GM12878 (cell line): Measurements from ENCODE around the gene RPL12. TPM values are rescaled to one million over a fixed set of nuclear protein-coding genes. Genes with fewer than 3 reads are reported as not detected.

ENCODE experiments used
- ATAC-seq: fragments of 200-7000 bp; cut with Tn5 transposase; 3 replicates; pipeline ENCODE4 v1.9.1; 2020; ENCODE audit warnings: mild to moderate bottlenecking, moderate library complexity
- BruUV-seq: library from RNA; stranded (reverse); fragments of 400-500 nt; replicated peaks from 2 replicates; lab custom pipeline; 2021; lab: Mats Ljungman, UMichigan
- CTCF ChIA-PET: fragments of 300-600 bp; sonication (Branson Sonifier 250); formaldehyde crosslinking; extraction: SDS; loops from one replicate; lab custom pipeline; 2021; ENCODE audit warnings: inconsistent platforms; lab: Yijun Ruan, JAX
- POLR2A ChIA-PET: fragments of 350-600 bp; formaldehyde crosslinking; extraction: SDS; loops from one replicate; lab custom pipeline; 2021; ENCODE audit warnings: inconsistent platforms; lab: Charles Lee
- RAD21 ChIA-PET: fragments of 300-600 bp; sonication (Branson Sonifier 250); formaldehyde crosslinking; loops from one replicate; lab custom pipeline; 2023; ENCODE audit warnings: antibody characterized with exemption; ENCODE audit not compliant: unreplicated experiment; lab: Charles Lee
- SMC1A ChIA-PET: fragments of 300-600 bp; sonication (Branson Sonifier 250); formaldehyde crosslinking; loops from one replicate; lab custom pipeline; 2023; ENCODE audit not compliant: unreplicated experiment, uncharacterized antibody; lab: Charles Lee
- DNase-seq: peaks from one replicate; pipeline ENCODE4 v3.0.0-alpha.2; 2011; ENCODE audit warnings: low read depth, low spot score
- FAIRE-seq: peaks from 3 replicates; lab custom pipeline; 2011; peaks lifted over from hg19 to GRCh38; lab: Jason Lieb, UNC
- H2AFZ ChIP-seq: 2 replicates; pipeline ENCODE4 v1.6.0; 2011; ENCODE audit warnings: low read depth, low read length, control low read depth; ENCODE audit not compliant: control insufficient read depth
- H3K27ac ChIP-seq: 2 replicates; pipeline ENCODE4 v1.5.1; 2011; ENCODE audit warnings: control low read depth; ENCODE audit not compliant: control insufficient read depth, insufficient read depth
- H3K27me3 ChIP-seq, 2 experiments: replicated peaks in 1 of 2; 2 replicates each; pipeline versions ENCODE4 v1.6.0 to v1.6.1; 2011; ENCODE audit warnings: low read length in 1 of 2; ENCODE audit not compliant: control insufficient read depth in 2 of 2, insufficient read depth in 2 of 2
- H3K36me3 ChIP-seq, 2 experiments: 2 replicates each; pipeline ENCODE4 v1.5.1; 2011; ENCODE audit warnings: low read length in 1 of 2; ENCODE audit not compliant: control insufficient read depth in 2 of 2, insufficient read depth in 2 of 2
- H3K4me1 ChIP-seq: 2 replicates; pipeline ENCODE4 v1.6.1; 2011; ENCODE audit warnings: mild to moderate bottlenecking, low read length, moderate library complexity, mixed read lengths; ENCODE audit not compliant: control insufficient read depth, insufficient read depth
- H3K4me2 ChIP-seq: 2 replicates; pipeline ENCODE4 v1.6.0; 2011; ENCODE audit warnings: control low read depth; ENCODE audit not compliant: control insufficient read depth, insufficient read depth
- H3K4me3 ChIP-seq: fragments of 200-600 bp; sonication (generic); 2 replicates; pipeline ENCODE4 v1.5.1; 2016
- H3K79me2 ChIP-seq: 2 replicates; pipeline ENCODE4 v1.6.0; 2011; ENCODE audit warnings: low read length; ENCODE audit not compliant: control insufficient read depth, insufficient read depth
- H3K9ac ChIP-seq: 2 replicates; pipeline ENCODE4 v1.8.0; 2011; ENCODE audit warnings: low read length, control low read depth, mixed read lengths; ENCODE audit not compliant: control insufficient read depth, insufficient read depth
- H3K9me3 ChIP-seq: replicated peaks from 3 replicates; pipeline ENCODE4 v1.5.1; 2011; ENCODE audit warnings: mild to moderate bottlenecking, low read length; ENCODE audit not compliant: control insufficient read depth, insufficient read depth
- H4K20me1 ChIP-seq: 2 replicates; pipeline ENCODE4 v1.6.0; 2011; ENCODE audit not compliant: control insufficient read depth, insufficient read depth
- BMI1 ChIP-seq: fragments of 450-650 bp; IDR thresholded peaks from 2 replicates; pipeline ENCODE4 v1.6.1; 2016; ENCODE audit warnings: mild to moderate bottlenecking, moderate library complexity, borderline replicate concordance
- NFYB ChIP-seq: IDR thresholded peaks from 2 replicates; pipeline ENCODE4 v1.6.1; 2011; ENCODE audit warnings: low read depth, mild to moderate bottlenecking, low read length, improper control_type of control experiment, moderate library complexity; ENCODE audit not compliant: insufficient read depth
- NRF1 ChIP-seq: conservative IDR thresholded peaks from 2 replicates; pipeline ENCODE4 v1.6.1; 2011; ENCODE audit warnings: mild to moderate bottlenecking, low read depth, low read length, improper control_type of control experiment
- POLR2A ChIP-seq: IDR thresholded peaks from 2 replicates; pipeline ENCODE4 v1.6.1; 2011; ENCODE audit warnings: low read depth, mild to moderate bottlenecking, low read length
- POLR2AphosphoS5 ChIP-seq: IDR thresholded peaks from 2 replicates; pipeline ENCODE4 v1.6.1; 2011; ENCODE audit warnings: mild to moderate bottlenecking, low read length, inconsistent platforms
- PRDM15 ChIP-seq: fragments of 450-650 bp; formaldehyde crosslinking; IDR thresholded peaks from 2 replicates; pipeline ENCODE4 v1.4.0; 2020; ENCODE audit warnings: mild to moderate bottlenecking, moderate library complexity
- RAD51 ChIP-seq: fragments of 450-650 bp; IDR thresholded peaks from 2 replicates; pipeline ENCODE4 v1.6.1; 2016; ENCODE audit warnings: moderate library complexity, mild to moderate bottlenecking, inconsistent platforms
- REST ChIP-seq: IDR thresholded peaks from 2 replicates; pipeline ENCODE4 v1.6.1; 2012; ENCODE audit warnings: mild to moderate bottlenecking, low read depth, low read length
- SMAD5 ChIP-seq: IDR thresholded peaks from 2 replicates; pipeline ENCODE4 v1.6.1; 2016; ENCODE audit warnings: antibody characterized with exemption, low read depth
- TBL1XR1 ChIP-seq: IDR thresholded peaks from 2 replicates; pipeline ENCODE4 v1.6.1; 2012; ENCODE audit warnings: low read depth, low read length, improper control_type of control experiment
- ZNF217 ChIP-seq: fragments of 450-650 bp; IDR thresholded peaks from 2 replicates; pipeline ENCODE4 v1.6.1; 2017; ENCODE audit warnings: antibody characterized with exemption, mild to moderate bottlenecking
- WGBS: methylation state at CpG from one replicate; pipeline ENCODE4 v1.1.6; 2016; ENCODE audit warnings: low lambda C conversion rate; ENCODE audit not compliant: insufficient replicate concordance, insufficient coverage; ENCODE audit errors: missing lambda C conversion rate; 5-methylcytosine and 5-hydroxymethylcytosine counted together
- in situ Hi-C: fragments of 300-500 bp; cut with MboI; formaldehyde crosslinking; loops from 9 replicates; pipeline ENCODE4 v1.14.3; 2018; ENCODE audit warnings: mixed read lengths
- intact Hi-C: fragments of 100-400 bp; cut with micrococcal nuclease; formaldehyde crosslinking; loops from one replicate; pipeline ENCODE4 v1.14.2; 2022; ENCODE audit not compliant: unreplicated experiment
- polyA plus RNA-seq, 11 experiments: library from polyadenylated mRNA; depleted of rRNA in 4 of 11; unstranded in 6 of 11; stranded (reverse) in 5 of 11; fragments of >200 nt; fragmentation: Nextera tagmentation in 4 of 11; fragmentation: Illumina TruSeq in 1 of 11; extraction: Ambion mirVana in 4 of 11; extraction: Trizol in 1 of 11; gene quantifications; 1 replicate in 1 of 11; 2 replicates in 10 of 11; pipeline versions ENCODE4 v1.2.1 to v1.2.3, GENCODE V29; 2011 to 2016; ENCODE audit warnings: inconsistent platforms in 2 of 11, missing spikeins in 2 of 11, low read depth in 1 of 11
- total RNA-seq, 4 experiments: library from RNA; depleted of rRNA in 3 of 4; stranded (reverse); fragments of >200 nt in 3 of 4; fragmentation: Illumina TruSeq in 1 of 4; extraction: Trizol in 1 of 4; gene quantifications; 2 replicates each; pipeline versions ENCODE4 v1.2.1 to v1.2.3, GENCODE V29; 2013 to 2021

The RPL12 gene
- total and polyA plus RNA-seq, 10 of the 15 experiments (the other 5 are each of a cell fraction or from before 2014, with no cell fraction given): 961 to 5,544 (median 2,858) TPM

GRCh38 chr9:127449332-127449966 is 1.8 kb downstream of the RPL12 start (continued):
- TF ChIP-seq REST (no peak), NRF1 (no peak), TBL1XR1 (no peak), ZNF217 (no peak), NFYB (no peak), BMI1 (no peak)

- no peak for FAIRE-seq
- 78% methylated on average over 8 of the region's 8 CpGs for WGBS
- Histone ChIP-seq H3K4me2 (peak overlapping the region; percentile 38), H3K27ac (no peak overlapping the region), H4K20me1 (peaks cover 11% of the 10 kb centered on the region), H3K9me3 (peaks cover 11% of the 10 kb centered on the region), H3K36me3 (peaks cover 20 to 56% of the 10 kb centered on the region in 2 experiments), H3K27me3 (no peaks in the 10 kb centered on the region), H3K9ac (peak overlapping the region; percentile 95), H3K4me1 (no peaks in the 10 kb centered on the region), H3K79me2 (peaks cover 49% of the 10 kb centered on the region), H2AFZ (no peak overlapping the region), H3K4me3 (peak overlapping the region; percentile 93)
- ChIA-PET SMC1A (interaction anchor here (0.6 to 1.5 kb wide), 5 partner anchors 15 to 137 kb away, joined by 3 read pairs; partner anchors contain the start of gene ZNF79), CTCF (interaction anchor here (1.6 kb wide), 1 partner anchor 33 kb away, joined by 3 read pairs; no protein-coding TSS in a partner anchor), RAD21 (interaction anchor here (1.1 kb wide), 1 partner anchor 25 kb away, joined by 3 read pairs; no protein-coding TSS in a partner anchor), POLR2A (interaction anchor here (0.5 to 0.7 kb wide), 3 partner anchors 11 to 384 kb away, joined by 3 to 8 read pairs (median 3); no protein-coding TSS in a partner anchor)
- intact Hi-C loops (no loop called here), in situ Hi-C loops (no loop called here)
- peak; percentile 66; the same call in 1 of the 2 replicates for TF ChIP-seq SMAD5
- no peak for TF ChIP-seq RAD51
- no peak for TF ChIP-seq PRDM15 (CRISPR knock-in tag)
- TF ChIP-seq POLR2A: 0 out of 2 replicates have a peak, but pooled peaks have one; percentile 22
- peak; percentile 47; the same call in 1 of the 2 replicates for TF ChIP-seq POLR2AphosphoS5
- no peak for DNase-seq
- BruUV-seq: no TSS peak
- no peak for ATAC-seq
Measured at GRCh38 chr9:127448112-127448805, 2.9 kb downstream of the RPL12 start.
